ENCODE results near the gene BASP1. TPM values are rescaled to one million over a fixed set of nuclear protein-coding genes. Genes with fewer than 3 reads are reported as not detected.

BASP1 gene
- total RNA-seq, 4 donors from 2014 or later: 46.0 to 54.6 (median 49.8) TPM

DNA sequence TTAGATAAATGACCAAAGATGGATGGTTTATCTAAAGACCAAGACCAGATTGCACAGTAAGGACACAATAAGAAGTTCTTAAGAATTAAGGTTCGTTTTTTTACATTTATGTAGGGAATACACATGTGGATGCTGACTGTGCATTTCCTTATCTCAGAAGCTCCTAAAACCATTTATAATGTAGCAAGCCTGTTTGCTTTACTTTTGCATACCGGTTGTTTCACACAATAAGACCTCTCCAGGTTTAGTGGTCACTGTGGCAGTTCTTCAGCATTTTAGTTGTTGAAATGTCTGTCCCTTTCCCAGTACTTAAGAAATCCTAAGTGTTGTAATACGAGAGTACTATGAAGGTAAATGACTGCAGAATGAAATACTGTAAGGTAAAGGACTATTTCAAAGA is 43.6 kb downstream of the BASP1 start:
- TF ChIP-seq POLR2A (IDR thresholded peaks at IDR 0.05) (no peak), EP300 (IDR thresholded peaks at IDR 0.05) (no peak)
- TF ChIP-seq, protein P1, sequence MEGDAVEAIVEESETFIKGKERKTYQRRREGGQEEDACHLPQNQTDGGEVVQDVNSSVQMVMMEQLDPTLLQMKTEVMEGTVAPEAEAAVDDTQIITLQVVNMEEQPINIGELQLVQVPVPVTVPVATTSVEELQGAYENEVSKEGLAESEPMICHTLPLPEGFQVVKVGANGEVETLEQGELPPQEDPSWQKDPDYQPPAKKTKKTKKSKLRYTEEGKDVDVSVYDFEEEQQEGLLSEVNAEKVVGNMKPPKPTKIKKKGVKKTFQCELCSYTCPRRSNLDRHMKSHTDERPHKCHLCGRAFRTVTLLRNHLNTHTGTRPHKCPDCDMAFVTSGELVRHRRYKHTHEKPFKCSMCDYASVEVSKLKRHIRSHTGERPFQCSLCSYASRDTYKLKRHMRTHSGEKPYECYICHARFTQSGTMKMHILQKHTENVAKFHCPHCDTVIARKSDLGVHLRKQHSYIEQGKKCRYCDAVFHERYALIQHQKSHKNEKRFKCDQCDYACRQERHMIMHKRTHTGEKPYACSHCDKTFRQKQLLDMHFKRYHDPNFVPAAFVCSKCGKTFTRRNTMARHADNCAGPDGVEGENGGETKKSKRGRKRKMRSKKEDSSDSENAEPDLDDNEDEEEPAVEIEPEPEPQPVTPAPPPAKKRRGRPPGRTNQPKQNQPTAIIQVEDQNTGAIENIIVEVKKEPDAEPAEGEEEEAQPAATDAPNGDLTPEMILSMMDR (IDR thresholded peaks at IDR 0.05): no peak
- no peaks in the 10 kb centered on the region for H3K27me3 ChIP-seq
- no peak overlapping the region for H3K27ac ChIP-seq
- H3K4me1 ChIP-seq: no peaks in the 10 kb centered on the region
- H3K36me3 ChIP-seq: no peaks in the 10 kb centered on the region
- DNase-seq (ENCODE audit: low spot score in 2 of 2): no peak
- H3K9me3 ChIP-seq: no peaks in the 10 kb centered on the region
- 81 to 82% methylated on average over 3 of the region's 3 CpGs for WGBS, 2 donors
- H3K4me3 ChIP-seq: no peak overlapping the region

DNA sequence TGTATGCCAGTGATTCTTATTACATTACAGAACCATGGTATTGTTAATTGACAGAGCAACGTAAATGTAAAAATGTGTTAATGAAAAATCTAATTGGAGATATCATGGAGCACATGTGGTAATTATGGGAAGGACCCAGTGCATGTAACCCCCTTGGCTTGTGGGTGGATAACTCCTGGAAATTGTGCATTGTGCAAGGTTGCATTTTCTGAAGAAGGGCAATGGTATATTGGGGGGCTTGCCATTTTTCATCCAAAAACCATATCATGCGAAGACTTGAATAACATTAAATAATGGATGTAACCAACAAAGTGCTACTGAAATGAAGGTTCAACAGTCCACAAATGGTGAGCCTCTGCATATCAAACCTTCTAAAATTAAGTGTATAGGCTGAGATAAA is 47.6 kb downstream of the BASP1 start:
- H3K9me3 ChIP-seq: no peaks in the 10 kb centered on the region
- 94 to 98% methylated on average over 2 of the region's 2 CpGs for WGBS, 2 donors
- H3K27ac ChIP-seq: no peak overlapping the region
- TF ChIP-seq EP300 (IDR thresholded peaks at IDR 0.05) (no peak), POLR2A (IDR thresholded peaks at IDR 0.05) (no peak)
- TF ChIP-seq, protein P1 (IDR thresholded peaks at IDR 0.05): no peak
- DNase-seq (ENCODE audit: low spot score in 2 of 2): no peak
- H3K4me3 ChIP-seq: no peak overlapping the region
- no peaks in the 10 kb centered on the region for H3K27me3 ChIP-seq
- H3K4me1 ChIP-seq: no peaks in the 10 kb centered on the region
- no peaks in the 10 kb centered on the region for H3K36me3 ChIP-seq

DNA sequence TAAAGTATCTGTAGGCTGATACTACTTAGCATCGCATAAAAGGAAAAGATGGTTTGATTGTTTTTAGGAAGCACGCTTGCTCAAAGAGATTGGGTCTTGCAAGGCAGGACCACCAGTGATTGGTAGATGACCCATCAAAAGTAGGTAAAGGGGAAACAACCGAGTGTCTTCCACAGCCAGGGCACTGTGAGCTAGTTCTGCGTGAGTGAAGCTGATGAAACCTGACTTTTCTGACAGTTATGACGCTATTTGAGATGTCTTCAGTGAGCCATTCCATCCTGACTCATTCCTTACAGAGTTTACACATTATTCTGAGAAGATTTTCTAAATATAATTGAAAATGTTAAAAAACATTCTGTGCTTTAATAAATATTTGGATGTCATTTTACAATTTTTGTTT is 49.7 kb downstream of the BASP1 start:
- no peak for DNase-seq (ENCODE audit: low spot score in 2 of 2)
- Histone ChIP-seq H3K4me3 (no peak overlapping the region), H3K27me3 (no peaks in the 10 kb centered on the region), H3K9me3 (no peaks in the 10 kb centered on the region), H3K27ac (no peak overlapping the region), H3K4me1 (no peaks in the 10 kb centered on the region), H3K36me3 (no peaks in the 10 kb centered on the region)
- TF ChIP-seq EP300 (IDR thresholded peaks at IDR 0.05) (no peak), POLR2A (IDR thresholded peaks at IDR 0.05) (no peak)
- TF ChIP-seq, protein P1 (IDR thresholded peaks at IDR 0.05): no peak
- WGBS, 2 donors: 94% methylated on average over 5 of the region's 5 CpGs

DNA sequence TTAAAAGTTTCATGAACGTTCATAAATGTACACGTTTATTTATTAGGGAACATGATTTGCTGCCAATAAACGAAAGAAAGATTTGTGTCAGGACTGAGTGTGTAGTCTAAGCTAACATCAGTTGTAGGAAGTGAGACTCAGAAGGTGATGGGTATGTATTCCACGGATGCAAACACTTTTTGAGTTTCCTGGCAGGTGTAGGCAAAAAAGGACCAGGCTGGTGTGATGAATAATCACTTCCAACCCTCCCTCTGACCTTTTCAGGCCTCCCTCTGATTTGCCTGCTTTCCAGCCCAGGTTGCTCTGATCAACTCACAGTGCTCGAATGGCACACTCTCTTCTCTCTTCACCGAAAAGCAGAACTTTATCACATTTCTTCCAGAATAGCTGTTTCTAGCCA is 51.8 kb downstream of the BASP1 start:
- WGBS, 2 donors: 75 to 79% methylated on average over 6 of the region's 6 CpGs
- TF ChIP-seq EP300 (IDR thresholded peaks at IDR 0.05): no peak
- TF ChIP-seq POLR2A (IDR thresholded peaks at IDR 0.05): no peak
- TF ChIP-seq, protein P1 (IDR thresholded peaks at IDR 0.05): no peak
- no peaks in the 10 kb centered on the region for H3K36me3 ChIP-seq

DNA sequence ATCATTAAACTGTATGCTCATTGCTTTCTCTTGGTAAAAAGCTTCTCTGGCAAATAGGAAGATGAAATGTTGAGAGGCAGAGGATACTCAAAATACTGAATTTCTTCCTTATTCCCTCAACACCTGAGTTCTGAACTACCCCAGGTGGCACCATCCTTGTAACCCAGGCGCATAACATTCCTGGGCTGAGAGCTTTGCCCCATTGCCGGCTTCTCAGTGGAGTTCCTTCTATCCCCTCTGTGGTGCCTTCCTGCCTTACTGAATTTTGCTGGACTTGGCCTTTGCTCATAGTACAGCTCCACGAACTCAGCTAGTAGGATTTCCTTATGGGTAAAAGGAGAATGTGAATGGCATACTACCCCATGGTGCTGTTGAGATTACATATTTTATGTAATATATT is 54.7 kb downstream of the BASP1 start:
- Histone ChIP-seq H3K27ac (no peak overlapping the region), H3K27me3 (no peaks in the 10 kb centered on the region), H3K4me3 (no peak overlapping the region), H3K36me3 (peaks cover 0 to 10% (median 0%) of the 10 kb centered on the region in 3 donors), H3K9me3 (no peaks in the 10 kb centered on the region), H3K4me1 (no peaks in the 10 kb centered on the region)
- WGBS, 2 donors: 93 to 94% methylated on average over 3 of the region's 3 CpGs
- TF ChIP-seq EP300 (IDR thresholded peaks at IDR 0.05) (no peak), POLR2A (IDR thresholded peaks at IDR 0.05) (no peak)
- TF ChIP-seq, protein P1 (IDR thresholded peaks at IDR 0.05): no peak
- DNase-seq (ENCODE audit: low spot score in 2 of 2): no peak

More for the DNA sequence above, 51.8 kb downstream of the BASP1 start:
- Histone ChIP-seq H3K4me3 (no peak overlapping the region), H3K9me3 (no peaks in the 10 kb centered on the region), H3K27me3 (no peaks in the 10 kb centered on the region), H3K4me1 (no peaks in the 10 kb centered on the region), H3K27ac (no peak overlapping the region)
- DNase-seq (ENCODE audit: low spot score in 2 of 2): no peak
